Body of pancreas (tissue), 4 donors: ENCODE results near the gene CLPTM1.

Source experiments
- CTCF ChIP-seq, 7 experiments: fragments of 450-650 bp in 4 of 7; fragments of 200-600 bp in 3 of 7; sonication (generic) in 3 of 7; IDR thresholded peaks; one replicate each; pipeline ENCODE4 v1.5.1; 2016 to 2019; ENCODE audit warnings: antibody characterized with exemption in 7 of 7
- POLR2A ChIP-seq, 3 donors: fragments of 450-650 bp; IDR thresholded peaks; one replicate each; pipeline ENCODE4 v1.6.1; 2016; ENCODE audit warnings: antibody characterized with exemption in 3 of 3, mild to moderate bottlenecking in 2 of 3

DNA sequence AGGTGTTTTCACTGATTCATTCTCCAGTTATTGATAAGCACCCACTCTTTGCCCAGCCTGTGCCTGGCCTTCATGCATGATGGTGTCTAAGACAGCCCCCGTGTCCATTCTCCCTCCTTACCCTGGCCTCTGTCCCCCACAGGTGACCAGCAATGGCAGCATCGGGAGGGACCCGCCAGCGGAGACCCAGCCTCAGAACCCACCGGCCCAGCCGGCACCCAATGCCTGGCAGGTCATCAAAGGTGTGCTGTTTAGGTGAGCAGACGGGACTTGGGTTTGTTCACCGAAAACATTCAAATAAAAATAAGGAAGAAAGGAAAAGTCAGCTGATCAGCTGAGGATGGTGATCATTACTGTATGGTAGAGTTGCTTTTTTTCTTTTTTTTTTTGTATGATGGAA is 6.6 kb downstream of the CLPTM1 start:
- no peak for TF ChIP-seq POLR2A (IDR thresholded peaks at IDR 0.05)
- TF ChIP-seq CTCF (IDR thresholded peaks at IDR 0.05) = no peak
